ENCODE results near the gene NCAPD3.

- TF ChIP-seq CTCF (IDR thresholded peaks at IDR 0.05) (no peak), EZH2 (IDR thresholded peaks at IDR 0.05; ENCODE audit: borderline replicate concordance, insufficient read depth, low read depth, low read length, poor library complexity, severe bottlenecking) (no peak)
These were observed 85.4 kb downstream of the NCAPD3 start for GRCh38 chr11:134138376-134138775.
